ENCODE data around the gene SEMA7A. TPM values are rescaled to one million over a fixed set of nuclear protein-coding genes. Genes with fewer than 3 reads are reported as not detected.

Gene SEMA7A
- total and polyA plus RNA-seq, 4 experiments from 2014 or later: 0.10 to 1.9 (median 1.2) TPM; not detected in 1

Small RNAs within 50 kb of the gene (microRNA-seq; reads per million reads assigned to microRNA genes)
- gene MIR6881 (ENCODE audit: borderline microRNAs expressed, borderline number of aligned reads, borderline replicate concordance): not detected

Other genes starting within 250 kb of the SEMA7A start
- not detected for gene STRA6, start 231.2 kb downstream of the SEMA7A start, total RNA-seq
- not detected for gene STRA6, start 231.2 kb downstream of the SEMA7A start, polyA plus RNA-seq
- not detected for gene CCDC33, start 197.6 kb downstream of the SEMA7A start, total RNA-seq
- not detected for gene CCDC33, start 197.6 kb downstream of the SEMA7A start, polyA plus RNA-seq
- not detected for gene CYP11A1, start 66.3 kb downstream of the SEMA7A start, total RNA-seq
- not detected for gene CYP11A1, start 66.3 kb downstream of the SEMA7A start, polyA plus RNA-seq
- gene UBL7, start 27.2 kb upstream of the SEMA7A start, total RNA-seq: 10 to 100 TPM; 36.4 to 42.4 TPM
- gene UBL7, start 27.2 kb upstream of the SEMA7A start, polyA plus RNA-seq: 10 to 100 TPM; 90.5 to 96.5 TPM
- 10 to 100 TPM; 32.9 TPM for gene ARID3B, start 107.3 kb upstream of the SEMA7A start, total RNA-seq
- 10 to 100 TPM in 1 of 2 donors, 1 to 10 TPM in 1; 4.1 to 16.1 TPM for gene ARID3B, start 107.3 kb upstream of the SEMA7A start, polyA plus RNA-seq
- 100 to 1,000 TPM; 163 to 167 TPM for gene CLK3, start 181.9 kb upstream of the SEMA7A start, total RNA-seq
- gene CLK3, start 181.9 kb upstream of the SEMA7A start, polyA plus RNA-seq: 10 to 100 TPM; 59.1 to 94.1 TPM